H4 (cell line): Measurements from ENCODE around the gene KDM4C. TPM values are rescaled to one million over a fixed set of nuclear protein-coding genes. Genes with fewer than 3 reads are reported as not detected.

Experiments used
- DNase-seq: peaks from one replicate; pipeline ENCODE4 v3.0.0-alpha.2; 2015; ENCODE audit warnings: low spot score
- total RNA-seq: library from RNA; depleted of rRNA; stranded (reverse); fragments of >200 nt; shearing (Covaris generic); gene quantifications from 2 replicates; pipeline ENCODE4 v1.2.3, GENCODE V29; 2014

The KDM4C gene
- total RNA-seq, 1 experiment from 2014 or later, result 4.7 TPM

- DNase-seq, result no peak
Measured at GRCh38 chr9:6904371-6904770, 146.6 kb downstream of the KDM4C start.

DNA sequence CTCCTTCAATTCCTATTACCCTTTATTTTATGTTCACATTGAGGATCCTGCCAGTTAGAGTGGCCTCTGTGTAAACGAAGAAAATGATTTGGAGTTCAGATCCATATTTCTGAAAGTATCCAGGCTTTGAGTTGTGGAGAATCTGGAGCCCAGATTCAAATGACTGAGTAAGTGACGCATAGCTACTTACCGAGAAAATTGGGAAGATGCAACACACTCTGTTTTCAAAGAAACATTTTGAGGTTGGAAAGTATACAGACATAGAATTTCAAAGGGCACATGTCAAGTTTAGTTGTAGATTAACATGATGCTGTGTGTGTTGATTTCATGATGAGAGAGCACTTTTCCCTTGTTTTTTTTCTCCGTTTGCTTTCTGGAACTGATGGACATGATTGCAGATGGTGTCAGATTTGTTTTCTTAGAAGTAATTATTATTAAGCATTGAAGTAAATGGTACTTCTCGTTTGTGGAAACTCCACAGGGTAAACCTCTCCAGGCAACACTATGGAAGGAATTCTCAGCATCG lies 148.1 kb downstream of the KDM4C start:
- DNase-seq, result no peak

- no peak for DNase-seq
Measured at GRCh38 chr9:6907772-6908381, 150.1 kb downstream of the KDM4C start.

DNA sequence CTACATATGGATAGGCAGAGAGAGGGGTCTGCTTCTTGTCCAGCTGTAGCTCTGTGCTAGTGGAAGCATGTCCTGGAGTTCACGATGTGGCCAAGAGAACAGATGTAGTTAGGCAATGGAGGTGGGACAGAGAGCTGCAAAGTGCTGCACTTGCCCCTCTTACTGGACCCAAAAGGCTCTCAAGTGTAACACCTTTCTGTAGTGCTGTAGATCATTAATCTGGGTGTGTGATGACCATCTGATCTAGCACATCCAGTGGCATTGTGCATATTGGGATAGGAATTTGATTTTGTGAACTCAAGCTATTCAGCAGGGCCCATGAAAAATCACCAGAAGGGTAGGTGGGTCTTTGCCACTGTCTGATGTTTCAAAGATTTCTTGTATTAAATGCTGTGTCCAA lies 151.4 kb downstream of the KDM4C start:
- no peak for DNase-seq

GRCh38 chr9:6910032-6910431 lies 152.3 kb downstream of the KDM4C start:
- DNase-seq, result no peak

- DNase-seq, result no peak
Measured at GRCh38 chr9:6910497-6910896, 152.7 kb downstream of the KDM4C start.

DNA sequence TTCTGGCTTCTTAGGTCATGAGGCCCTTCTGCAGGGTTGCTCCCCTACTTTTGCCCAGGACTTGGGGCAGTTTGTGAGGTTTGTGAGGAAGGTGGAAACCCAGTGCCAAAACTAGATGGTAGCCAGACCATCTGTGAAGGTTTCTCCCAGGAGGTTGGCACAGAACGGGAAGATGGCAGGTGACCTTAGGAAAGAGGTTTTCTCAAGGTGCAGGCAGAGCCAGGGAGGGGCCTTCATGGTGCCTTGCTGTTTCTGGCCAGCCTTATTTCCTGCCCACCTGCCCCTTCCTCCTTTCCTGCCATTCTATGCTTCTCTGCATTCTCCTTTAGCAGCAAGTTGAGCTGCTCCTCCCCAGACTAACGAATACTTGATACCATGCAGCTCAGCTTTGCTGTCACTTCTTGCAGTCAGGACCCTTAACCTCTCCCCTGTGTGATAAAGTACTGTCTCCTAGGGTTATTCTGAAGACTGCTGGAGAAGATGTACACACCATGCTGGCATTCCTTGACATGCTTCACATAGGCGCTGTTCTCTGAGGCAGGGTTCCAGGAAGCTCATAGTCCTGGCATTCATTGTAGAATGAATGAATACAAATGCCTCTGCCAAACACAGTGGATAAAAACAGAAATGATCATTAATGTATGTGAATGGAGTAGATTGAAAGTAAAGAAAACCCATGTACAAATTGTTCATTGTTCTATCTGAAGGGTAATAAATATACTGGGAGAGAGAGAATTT lies 154.3 kb downstream of the KDM4C start:
- no peak for DNase-seq

DNA sequence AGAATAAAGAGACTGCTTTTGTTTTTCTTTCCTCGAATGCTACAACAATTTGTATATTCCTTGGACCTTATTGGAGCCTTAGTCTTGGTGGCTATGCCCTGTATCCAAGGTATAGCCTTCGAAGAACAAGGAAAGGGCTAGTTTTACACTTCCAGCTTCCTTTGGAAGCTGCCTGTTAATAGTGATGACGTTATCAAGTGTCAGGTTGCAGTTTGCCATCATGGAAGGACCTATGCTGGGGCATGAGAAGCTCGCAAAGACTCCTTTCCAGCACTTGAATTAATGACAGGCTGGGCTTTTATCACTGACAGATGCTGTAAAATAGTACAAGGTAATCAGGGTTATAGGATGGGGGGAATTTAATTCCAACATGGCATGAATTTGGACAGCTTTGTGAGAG lies 157.9 kb downstream of the KDM4C start:
- no peak for DNase-seq

DNA sequence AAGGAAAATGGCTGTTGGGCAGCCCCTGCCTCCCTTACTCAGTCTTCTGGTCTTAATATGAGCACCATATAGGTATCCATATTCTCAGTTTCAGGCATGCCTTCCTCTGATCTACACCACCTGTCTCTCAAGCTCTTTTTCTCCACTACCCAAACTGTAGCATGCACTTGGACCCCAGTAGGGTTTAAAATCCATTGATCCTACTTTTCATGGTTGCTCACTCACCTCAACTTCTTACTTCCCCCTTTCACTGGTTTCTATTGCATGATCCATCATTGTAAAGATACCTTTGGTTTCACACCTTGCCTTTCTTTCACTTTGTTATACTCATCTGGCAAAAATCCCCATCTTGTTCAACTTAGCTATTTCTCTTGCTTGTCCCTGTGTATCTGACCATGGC lies 159.4 kb downstream of the KDM4C start:
- no peak for DNase-seq

DNA sequence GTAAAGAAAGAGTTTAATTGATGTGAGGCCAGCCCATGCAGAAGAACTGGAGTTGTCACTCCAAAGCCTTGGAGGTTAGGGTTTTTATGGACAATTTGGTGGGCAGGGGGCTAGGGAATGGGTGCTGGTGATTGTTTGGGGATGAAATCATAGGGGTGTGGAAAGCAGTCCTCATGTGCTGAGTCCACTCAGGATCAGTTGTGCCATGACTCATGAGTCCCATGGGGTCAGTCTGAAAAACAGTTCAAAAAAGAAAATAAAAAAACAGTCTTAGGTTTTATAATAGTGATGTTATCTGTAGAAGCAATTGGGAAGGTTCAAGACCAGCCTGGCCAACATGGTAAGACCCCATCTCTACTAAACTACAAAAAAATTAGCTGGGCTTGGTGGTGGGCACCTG lies 162.3 kb downstream of the KDM4C start:
- no peak for DNase-seq

GRCh38 chr9:6921315-6921714 lies 163.5 kb downstream of the KDM4C start:
- no peak for DNase-seq

DNA sequence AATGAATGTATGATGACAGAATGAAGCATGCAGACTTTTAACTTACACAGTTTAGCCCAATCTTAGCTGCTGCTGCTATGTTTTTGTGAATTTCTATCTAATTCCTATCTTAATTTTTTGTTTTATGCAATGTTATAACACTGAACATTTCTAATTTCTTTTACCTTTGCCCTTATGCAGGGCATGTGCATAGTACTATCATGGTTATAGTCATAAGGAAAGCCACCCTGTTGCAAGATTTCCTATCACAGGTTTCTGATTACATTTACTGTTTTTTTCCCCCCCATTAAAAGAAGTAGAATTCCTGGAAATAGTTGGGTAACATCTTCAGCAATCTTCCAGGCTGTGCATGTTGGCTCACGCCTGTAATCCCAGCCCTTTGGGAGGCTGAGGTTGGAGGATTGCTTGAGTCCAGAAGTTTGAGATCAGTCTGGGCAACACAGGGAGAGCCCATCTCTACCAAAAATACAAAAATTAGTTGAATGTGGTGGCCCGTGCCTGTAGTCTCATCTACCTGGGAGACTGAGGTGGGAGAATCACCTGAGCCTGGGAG lies 164.4 kb downstream of the KDM4C start:
- no peak for DNase-seq

DNA sequence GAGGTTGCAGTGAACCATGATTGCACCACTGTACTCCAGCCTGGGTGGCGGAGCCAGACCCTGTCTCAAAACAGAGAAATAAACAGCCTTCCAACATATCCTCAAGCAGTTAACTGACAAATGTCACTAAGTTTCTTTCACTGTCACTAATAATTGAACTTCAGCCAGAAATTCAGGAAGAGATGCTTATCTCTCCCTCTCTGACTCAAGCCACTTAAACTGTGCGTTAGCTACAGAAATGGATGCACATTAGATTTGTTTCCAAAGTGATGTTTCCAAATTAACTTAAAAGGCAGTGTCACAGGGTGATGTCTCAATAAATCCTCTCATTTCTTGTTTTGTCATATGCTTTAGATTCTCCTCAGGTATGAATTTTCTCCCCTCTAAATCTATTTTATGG lies 164.9 kb downstream of the KDM4C start:
- no peak for DNase-seq

DNA sequence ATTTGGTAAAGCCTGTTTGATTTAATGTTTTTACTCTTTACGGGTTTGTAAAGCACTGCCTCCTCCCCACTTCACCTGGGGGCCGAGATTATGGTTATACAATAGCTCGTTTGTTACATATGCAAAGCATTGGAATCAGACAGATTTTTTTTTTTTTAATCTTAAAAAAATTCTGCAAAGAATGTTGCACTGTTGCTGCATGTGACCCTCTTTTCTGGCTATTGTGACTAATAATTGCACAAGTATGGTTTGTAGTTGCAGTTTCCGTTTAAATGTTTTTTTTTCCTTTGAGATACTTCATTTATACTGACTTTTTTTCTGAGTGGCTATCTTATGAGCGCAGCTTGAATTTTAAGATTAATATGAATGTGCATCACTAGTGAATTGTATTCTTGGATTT lies 165.3 kb downstream of the KDM4C start:
- DNase-seq, result no peak

- no peak for DNase-seq
Measured at GRCh38 chr9:6924149-6924548, 166.4 kb downstream of the KDM4C start.

GRCh38 chr9:6924988-6925563 lies 167.3 kb downstream of the KDM4C start:
- no peak for DNase-seq

GRCh38 chr9:6925836-6926235 lies 168.1 kb downstream of the KDM4C start:
- no peak for DNase-seq

DNA sequence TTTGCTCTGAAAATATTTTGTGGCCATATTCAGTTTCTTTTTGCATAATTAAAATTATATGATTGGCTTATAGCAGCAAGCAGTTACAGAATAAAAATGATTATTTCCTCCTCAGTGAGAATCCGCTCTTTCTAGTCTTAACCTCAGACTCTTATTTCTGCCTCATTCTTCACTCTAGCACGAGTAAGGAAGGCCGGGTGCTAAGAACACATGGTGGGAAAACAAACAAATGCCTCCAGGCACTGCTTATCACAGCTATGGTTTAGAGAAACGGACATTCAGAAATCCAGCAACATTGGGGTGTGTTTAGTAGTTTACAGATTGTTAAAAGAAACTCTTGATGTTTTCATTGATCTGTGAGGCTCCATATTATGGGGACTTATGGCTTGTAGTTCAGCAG lies 168.7 kb downstream of the KDM4C start:
- no peak for DNase-seq

DNA sequence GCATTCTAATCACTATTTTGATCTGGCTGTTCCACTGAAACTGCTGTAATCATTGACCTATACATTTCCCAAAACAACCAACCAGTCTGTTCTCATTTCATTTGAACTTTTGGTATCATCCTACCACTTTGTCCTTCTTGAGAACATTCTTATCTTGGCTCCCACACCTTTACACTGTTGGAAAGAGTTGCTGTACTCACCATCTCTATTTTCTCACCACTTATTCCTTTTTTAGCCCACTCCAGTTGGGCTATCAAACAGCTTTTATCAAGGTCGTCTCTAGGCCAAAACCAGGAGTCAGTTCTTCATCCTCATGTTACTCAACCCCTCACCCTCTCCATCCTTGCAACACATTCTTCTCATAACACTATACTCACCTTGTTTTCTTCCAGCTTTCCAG lies 170.1 kb downstream of the KDM4C start:
- DNase-seq, result no peak

- DNase-seq, result no peak
Measured at GRCh38 chr9:6928863-6929262, 171.1 kb downstream of the KDM4C start.

GRCh38 chr9:6929441-6930215 lies 171.9 kb downstream of the KDM4C start:
- DNase-seq, result no peak

GRCh38 chr9:6930827-6931226 lies 173.1 kb downstream of the KDM4C start:
- no peak for DNase-seq
